Left lung (tissue), 10 donors: ENCODE data around the gene WDR88. TPM values are rescaled to one million over a fixed set of nuclear protein-coding genes. Genes with fewer than 3 reads are reported as not detected.
A peak's percentile ranks its signal among the peaks of the same experiment; 100 is the strongest.

ENCODE experiments used
- ATAC-seq: fragments of 200-7000 bp; cut with Tn5 transposase; one replicate; pipeline ENCODE4 v1.9.1; 2020; ENCODE audit warnings: moderate library complexity
- DNase-seq, 4 donors: peaks; one replicate each; pipeline ENCODE4 v3.0.0-alpha.2; 2013 to 2020
- H3K27ac ChIP-seq, 2 donors: fragments of 200-600 bp; sonication (generic) in 1 of 2; one replicate each; pipeline versions ENCODE4 v1.5.0 to v1.8.0; 2020 to 2021
- H3K27me3 ChIP-seq, 2 donors: fragments of 200-600 bp; sonication (generic) in 1 of 2; one replicate each; pipeline versions ENCODE4 v1.5.0 to v1.8.0; 2020 to 2021
- H3K36me3 ChIP-seq, 2 donors: fragments of 200-600 bp; sonication (generic) in 1 of 2; one replicate each; pipeline versions ENCODE4 v1.5.0 to v1.8.0; 2020 to 2021
- H3K4me1 ChIP-seq, 2 donors: fragments of 200-600 bp; one replicate each; pipeline ENCODE4 v1.8.0; 2021
- H3K4me3 ChIP-seq, 2 donors: fragments of 200-600 bp; sonication (generic) in 1 of 2; one replicate each; pipeline versions ENCODE4 v1.5.0 to v1.8.0; 2020 to 2021; ENCODE audit warnings: mild to moderate bottlenecking in 1 of 2
- H3K9me3 ChIP-seq, 2 donors: fragments of 200-600 bp; sonication (generic) in 1 of 2; one replicate each; pipeline versions ENCODE4 v1.5.0 to v1.8.0; 2020 to 2021
- intact Hi-C, 2 donors: fragments of 100-400 bp; cut with DNase I; formaldehyde crosslinking; loops; one replicate each; pipeline versions ENCODE4 v1.11.2 to v1.14.2; 2022
- polyA plus RNA-seq, 6 donors: library from polyadenylated mRNA; unstranded; fragments of 120-200 nt; gene quantifications; one replicate each; pipeline ENCODE4 v1.2.1, GENCODE V29; 2013; ENCODE audit not compliant: insufficient read length in 6 of 6
- total RNA-seq, 2 donors: library from RNA; stranded (reverse); fragmentation: NEBNext Ultra II Directional; extraction: Animal tissue kit (Norgen Biotek cat#: 25700); gene quantifications; one replicate each; pipeline ENCODE4 v1.2.1, GENCODE V29; 2021
- TF ChIP-seq, protein P1 (sequence below), 2 donors: fragments of 200-600 bp; sonication (generic) in 1 of 2; IDR thresholded peaks; one replicate each; pipeline versions ENCODE4 v1.5.0 to v1.8.0; 2021; ENCODE audit warnings: antibody characterized with exemption in 2 of 2
- donor health status: DM: no; HTN: yes; CAD: no.
- donor health status: DM: no; HTN: no; CAD: no.

Gene WDR88
- total and polyA plus RNA-seq, 8 donors = 1.2 to 1.9 (median 1.5) TPM; not detected in 2

DNA sequence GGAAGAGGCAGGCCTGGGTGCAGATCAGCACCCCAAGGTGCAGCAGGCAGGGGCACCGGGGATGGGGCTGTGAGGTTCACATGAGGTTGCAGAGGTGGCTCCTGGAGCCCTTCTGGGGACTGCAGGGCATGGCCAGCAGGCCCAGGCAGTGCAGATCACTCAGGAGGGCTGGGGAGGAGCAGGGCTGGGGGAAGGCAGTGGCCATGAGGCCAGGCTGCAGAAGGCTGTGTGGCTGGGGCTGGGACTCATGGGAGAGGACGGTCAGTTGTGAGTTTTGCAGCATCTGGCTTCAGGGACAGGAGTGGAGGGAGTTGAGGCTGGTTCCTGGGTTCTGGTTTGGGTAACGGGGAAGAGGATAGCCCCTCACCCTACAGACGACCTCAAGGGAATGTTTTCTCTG is 7.3 kb downstream of the WDR88 start:
- Histone ChIP-seq H3K27me3 (peaks cover 4 to 43% of the 10 kb centered on the region in 2 donors), H3K36me3 (no peaks in the 10 kb centered on the region), H3K27ac (no peak overlapping the region), H3K4me3 (no peak overlapping the region), H3K4me1 (no peaks in the 10 kb centered on the region), H3K9me3 (no peaks in the 10 kb centered on the region)
- ATAC-seq (no peak), DNase-seq (no peak)
- intact Hi-C loops = loop anchor here in 1 of 2 donors (10.0 kb wide), 1 partner anchor 626 kb away; no protein-coding TSS in a partner anchor
- TF ChIP-seq, protein P1, sequence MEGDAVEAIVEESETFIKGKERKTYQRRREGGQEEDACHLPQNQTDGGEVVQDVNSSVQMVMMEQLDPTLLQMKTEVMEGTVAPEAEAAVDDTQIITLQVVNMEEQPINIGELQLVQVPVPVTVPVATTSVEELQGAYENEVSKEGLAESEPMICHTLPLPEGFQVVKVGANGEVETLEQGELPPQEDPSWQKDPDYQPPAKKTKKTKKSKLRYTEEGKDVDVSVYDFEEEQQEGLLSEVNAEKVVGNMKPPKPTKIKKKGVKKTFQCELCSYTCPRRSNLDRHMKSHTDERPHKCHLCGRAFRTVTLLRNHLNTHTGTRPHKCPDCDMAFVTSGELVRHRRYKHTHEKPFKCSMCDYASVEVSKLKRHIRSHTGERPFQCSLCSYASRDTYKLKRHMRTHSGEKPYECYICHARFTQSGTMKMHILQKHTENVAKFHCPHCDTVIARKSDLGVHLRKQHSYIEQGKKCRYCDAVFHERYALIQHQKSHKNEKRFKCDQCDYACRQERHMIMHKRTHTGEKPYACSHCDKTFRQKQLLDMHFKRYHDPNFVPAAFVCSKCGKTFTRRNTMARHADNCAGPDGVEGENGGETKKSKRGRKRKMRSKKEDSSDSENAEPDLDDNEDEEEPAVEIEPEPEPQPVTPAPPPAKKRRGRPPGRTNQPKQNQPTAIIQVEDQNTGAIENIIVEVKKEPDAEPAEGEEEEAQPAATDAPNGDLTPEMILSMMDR (IDR thresholded peaks at IDR 0.05) = no peak

- intact Hi-C loops = loop anchor here in 1 of 2 donors (5.0 kb wide), 1 partner anchor 38 kb away; no protein-coding TSS in a partner anchor
- TF ChIP-seq, protein P1 (IDR thresholded peaks at IDR 0.05) = peak; percentile 90 to 93
Observed at GRCh38 chr19:33143897-33144405, 12.0 kb downstream of the WDR88 start.

DNA sequence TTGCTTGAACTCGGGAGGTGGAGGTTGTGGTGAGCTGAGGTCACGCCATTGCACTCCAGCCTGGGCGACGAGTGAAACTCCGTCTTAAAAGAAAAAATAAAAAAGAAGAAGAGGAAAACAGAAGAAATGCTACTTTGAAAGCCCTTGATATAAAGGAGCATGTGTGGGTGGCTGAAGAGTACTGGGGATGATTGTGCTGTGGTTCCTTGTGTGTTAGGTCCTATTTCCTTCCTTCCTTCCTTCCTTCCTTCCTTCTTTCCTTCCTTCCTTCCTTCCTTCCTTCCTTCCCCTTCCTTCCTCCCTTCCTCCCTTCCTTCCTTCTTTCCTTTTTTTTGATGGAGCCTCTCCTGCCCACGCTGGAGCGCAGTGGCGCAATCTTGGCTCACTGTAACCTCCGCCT is 14.3 kb downstream of the WDR88 start:
- Histone ChIP-seq H3K36me3 (no peaks in the 10 kb centered on the region), H3K4me3 (no peak overlapping the region), H3K9me3 (no peaks in the 10 kb centered on the region), H3K27ac (no peak overlapping the region), H3K27me3 (peaks cover 0 to 6% of the 10 kb centered on the region in 2 donors), H3K4me1 (peaks cover 0 to 5% of the 10 kb centered on the region in 2 donors)
- TF ChIP-seq, protein P1 (IDR thresholded peaks at IDR 0.05) = no peak
- DNase-seq = no peak
- intact Hi-C loops = no loop called here
- ATAC-seq = no peak

More at GRCh38 chr19:33143897-33144405, 12.0 kb downstream of the WDR88 start:
- ATAC-seq (peak; percentile 100), DNase-seq (peak; percentile 48 to 86 (median 68))
- Histone ChIP-seq H3K27ac (no peak overlapping the region), H3K4me3 (no peak overlapping the region), H3K27me3 (peaks cover 0 to 6% of the 10 kb centered on the region in 2 donors), H3K36me3 (no peaks in the 10 kb centered on the region), H3K9me3 (no peaks in the 10 kb centered on the region), H3K4me1 (no peaks in the 10 kb centered on the region)

DNA sequence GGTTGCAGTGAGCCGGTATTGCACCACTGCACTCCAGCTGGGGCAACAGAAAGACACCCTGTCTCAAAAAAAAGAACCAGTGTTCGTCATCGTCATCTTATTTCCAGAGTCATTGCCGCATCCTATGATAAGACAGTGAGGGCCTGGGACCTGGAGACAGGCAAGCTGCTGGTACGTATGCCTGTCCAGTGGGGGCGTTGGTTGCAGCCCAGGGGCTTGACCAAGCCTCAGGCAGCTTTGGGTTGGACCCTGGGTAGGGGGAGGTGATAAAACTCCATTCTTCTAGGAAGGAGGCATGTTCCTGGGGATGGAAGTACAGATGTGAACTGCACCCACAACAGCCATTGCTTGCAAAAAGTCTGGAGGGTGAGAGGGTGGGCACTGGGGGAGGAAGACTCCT is 15.6 kb downstream of the WDR88 start:
- H3K4me3 ChIP-seq = no peak overlapping the region
- no peaks in the 10 kb centered on the region for H3K9me3 ChIP-seq
- DNase-seq = no peak
- H3K27me3 ChIP-seq = no peaks in the 10 kb centered on the region
- intact Hi-C loops = no loop called here
- H3K36me3 ChIP-seq = no peaks in the 10 kb centered on the region
- TF ChIP-seq, protein P1 (IDR thresholded peaks at IDR 0.05) = no peak
- no peak for ATAC-seq
- peaks cover 0 to 18% of the 10 kb centered on the region in 2 donors for H3K4me1 ChIP-seq
- no peak overlapping the region for H3K27ac ChIP-seq

- no peak overlapping the region for H3K4me3 ChIP-seq
- DNase-seq (no peak), ATAC-seq (no peak)
- TF ChIP-seq, protein P1 (IDR thresholded peaks at IDR 0.05) = no peak
- H3K27ac ChIP-seq = no peak overlapping the region
- intact Hi-C loops = no loop called here
- H3K27me3 ChIP-seq = no peaks in the 10 kb centered on the region
- H3K4me1 ChIP-seq = peaks cover 0 to 20% of the 10 kb centered on the region in 2 donors
- H3K36me3 ChIP-seq = no peaks in the 10 kb centered on the region
- no peaks in the 10 kb centered on the region for H3K9me3 ChIP-seq
Observed at GRCh38 chr19:33150852-33151518, 19.1 kb downstream of the WDR88 start.
